NT2/D1 (cell line): Measurements from ENCODE around the gene CCDC78.

Experiments
- DNase-seq: peaks from one replicate; pipeline ENCODE4 v3.0.0-alpha.2; 2011; ENCODE audit warnings: low read depth, low spot score
- H3K27me3 ChIP-seq: 2 replicates; pipeline ENCODE4 v1.6.0; 2011; ENCODE audit warnings: mild to moderate bottlenecking; ENCODE audit not compliant: insufficient read length, insufficient read depth
- H3K36me3 ChIP-seq: 2 replicates; pipeline ENCODE4 v1.6.1; 2011; ENCODE audit warnings: mild to moderate bottlenecking, low read length, mixed read lengths; ENCODE audit not compliant: insufficient read depth, insufficient read length
- H3K4me1 ChIP-seq: 2 replicates; pipeline ENCODE4 v1.5.1; 2011; ENCODE audit not compliant: insufficient read depth, insufficient read length
- H3K4me3 ChIP-seq: 2 replicates; pipeline ENCODE4 v1.5.1; 2011; ENCODE audit warnings: low read depth; ENCODE audit not compliant: insufficient read length
- H3K9ac ChIP-seq: 2 replicates; pipeline ENCODE4 v1.6.0; 2011; ENCODE audit warnings: low read depth; ENCODE audit not compliant: insufficient read length
- H3K9me3 ChIP-seq: 2 replicates; pipeline ENCODE4 v1.5.1; 2011; ENCODE audit warnings: mild to moderate bottlenecking, low read length; ENCODE audit not compliant: insufficient read depth
- SUZ12 ChIP-seq: IDR thresholded peaks from 2 replicates; pipeline ENCODE4 v1.6.1; 2011; ENCODE audit not compliant: insufficient read length, insufficient read depth; ENCODE audit errors: extremely low read depth
- YY1 ChIP-seq: IDR thresholded peaks from 2 replicates; pipeline ENCODE4 v1.6.1; 2011; ENCODE audit not compliant: insufficient read length, insufficient read depth
- ZNF274 ChIP-seq: IDR thresholded peaks from 2 replicates; pipeline ENCODE4 v1.6.1; 2011; ENCODE audit warnings: mild to moderate bottlenecking, low read depth, low read length

CCDC78 gene

GRCh38 chr16:764184-764750, 38.0 kb upstream of the CCDC78 start:
- no peak for TF ChIP-seq ZNF274
- no peak for TF ChIP-seq YY1
- TF ChIP-seq SUZ12 = no peak
- Histone ChIP-seq H3K9me3 (no peaks in the 10 kb centered on the region), H3K4me3 (no peak overlapping the region), H3K4me1 (peaks cover 34% of the 10 kb centered on the region), H3K9ac (no peak overlapping the region), H3K36me3 (no peaks in the 10 kb centered on the region), H3K27me3 (no peaks in the 10 kb centered on the region)
- no peak for DNase-seq

- no peak overlapping the region for H3K9ac ChIP-seq
- TF ChIP-seq ZNF274 (no peak), SUZ12 (no peak), YY1 (no peak)
- no peaks in the 10 kb centered on the region for H3K9me3 ChIP-seq
- no peaks in the 10 kb centered on the region for H3K36me3 ChIP-seq
- no peaks in the 10 kb centered on the region for H3K27me3 ChIP-seq
- no peak overlapping the region for H3K4me3 ChIP-seq
- peaks cover 32% of the 10 kb centered on the region for H3K4me1 ChIP-seq
- no peak for DNase-seq
Measured at GRCh38 chr16:763369-764183, 37.3 kb upstream of the CCDC78 start.

- no peak for TF ChIP-seq SUZ12
- TF ChIP-seq YY1 = no peak
- TF ChIP-seq ZNF274 = no peak
- no peak overlapping the region for H3K4me3 ChIP-seq
- no peaks in the 10 kb centered on the region for H3K9me3 ChIP-seq
- H3K36me3 ChIP-seq = no peaks in the 10 kb centered on the region
- H3K27me3 ChIP-seq = no peaks in the 10 kb centered on the region
- no peak for DNase-seq
- H3K4me1 ChIP-seq = peaks cover 27% of the 10 kb centered on the region
- H3K9ac ChIP-seq = no peak overlapping the region
Measured at GRCh38 chr16:762595-763268, 36.5 kb upstream of the CCDC78 start.

GRCh38 chr16:761625-762513, 35.6 kb upstream of the CCDC78 start:
- DNase-seq = no peak

GRCh38 chr16:760545-761343, 34.5 kb upstream of the CCDC78 start, which contains the start of gene MSLN:
Gene MSLN (plus strand): TSS chr16:760734. CDS start chr16:762681, 1,947 bp downstream.
- H3K4me3 ChIP-seq = no peak within 1 kb of the TSS
- no peaks in the 10 kb centered on the region for H3K9me3 ChIP-seq
- H3K27me3 ChIP-seq = no peaks in the 10 kb centered on the region
- peak within 1 kb of the TSS; percentile 45 for H3K9ac ChIP-seq
- peaks cover 23% of the 10 kb centered on the region for H3K4me1 ChIP-seq
- DNase-seq = no peak
- TF ChIP-seq SUZ12 (no peak), ZNF274 (no peak), YY1 (no peak)
- H3K36me3 ChIP-seq = no peaks in the 10 kb centered on the region

More at GRCh38 chr16:761625-762513, 35.6 kb upstream of the CCDC78 start:
- H3K27me3 ChIP-seq = no peaks in the 10 kb centered on the region
- no peak overlapping the region for H3K9ac ChIP-seq
- no peak for TF ChIP-seq ZNF274
- no peak for TF ChIP-seq SUZ12
- no peak for TF ChIP-seq YY1
- peaks cover 25% of the 10 kb centered on the region for H3K4me1 ChIP-seq
- no peak overlapping the region for H3K4me3 ChIP-seq
- H3K36me3 ChIP-seq = no peaks in the 10 kb centered on the region
- no peaks in the 10 kb centered on the region for H3K9me3 ChIP-seq

GRCh38 chr16:760065-760464, 33.8 kb upstream of the CCDC78 start:
- Histone ChIP-seq H3K4me3 (no peak overlapping the region), H3K9ac (peak overlapping the region; percentile 45), H3K4me1 (peaks cover 23% of the 10 kb centered on the region), H3K36me3 (no peaks in the 10 kb centered on the region), H3K27me3 (no peaks in the 10 kb centered on the region), H3K9me3 (no peaks in the 10 kb centered on the region)
- TF ChIP-seq ZNF274 (no peak), YY1 (no peak), SUZ12 (no peak)
- no peak for DNase-seq
